Activated CD8-positive, alpha-beta memory T cell treated with anti-CD3 and anti-CD28 coated beads, Interleukin-2, amount 50 U/mL, for 24 hours (primary cell): ENCODE data around the gene RAB13.
"Not testable (repeated sequence)": the region's sequence is repeated elsewhere in the genome, so short reads cannot be mapped to it uniquely, and the experiment has no call there.

Experiments
- DNase-seq: peaks from one replicate; pipeline ENCODE4 v3.0.0-alpha.2; 2020; ENCODE audit errors: extremely low read depth

RAB13 gene

DNA sequence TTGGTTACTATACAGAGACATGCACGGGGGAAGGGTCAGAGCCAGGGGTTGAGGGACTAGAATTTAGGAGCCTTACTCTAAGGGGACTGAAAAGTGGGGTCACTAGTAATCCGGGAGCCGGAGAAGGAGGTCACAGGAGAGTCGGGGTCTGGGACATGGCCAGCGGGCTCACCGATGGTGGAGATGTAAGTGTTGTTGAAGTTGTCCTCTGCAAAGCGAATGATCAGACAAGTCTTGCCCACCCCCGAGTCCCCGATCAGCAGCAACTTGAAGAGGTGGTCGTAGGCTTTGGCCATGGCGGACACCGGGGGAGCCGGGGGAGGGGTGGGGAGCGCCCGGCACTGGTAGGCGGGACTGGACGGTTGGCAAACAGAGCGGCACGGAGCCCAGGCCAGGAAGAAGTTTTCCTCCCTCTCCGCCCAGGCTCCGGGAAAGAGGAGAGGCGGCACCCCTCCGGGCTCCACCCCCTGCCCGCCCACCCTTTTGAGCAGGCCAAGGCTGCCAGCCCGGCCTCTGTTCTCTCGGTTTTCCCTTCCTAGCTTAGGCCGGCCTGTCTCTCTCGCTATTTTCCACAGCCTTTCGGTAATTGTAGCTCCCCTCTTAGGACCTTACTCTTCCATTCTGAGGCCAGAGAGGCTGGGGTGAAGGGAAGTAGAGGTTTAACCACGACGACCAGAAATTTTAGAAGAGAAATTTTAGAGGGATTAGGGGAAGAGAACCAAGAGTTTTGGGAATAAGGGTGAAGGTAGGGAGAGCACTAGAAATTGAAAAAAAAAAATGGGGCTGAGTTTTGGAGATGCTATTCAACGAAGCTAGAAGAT lies at the start of gene RAB13:
Gene RAB13 (minus strand): TSS at position 399 of the 821 bp plus-strand sequence. CDS start 103 bp downstream, at position 296.
- DNase-seq: no peak

DNA sequence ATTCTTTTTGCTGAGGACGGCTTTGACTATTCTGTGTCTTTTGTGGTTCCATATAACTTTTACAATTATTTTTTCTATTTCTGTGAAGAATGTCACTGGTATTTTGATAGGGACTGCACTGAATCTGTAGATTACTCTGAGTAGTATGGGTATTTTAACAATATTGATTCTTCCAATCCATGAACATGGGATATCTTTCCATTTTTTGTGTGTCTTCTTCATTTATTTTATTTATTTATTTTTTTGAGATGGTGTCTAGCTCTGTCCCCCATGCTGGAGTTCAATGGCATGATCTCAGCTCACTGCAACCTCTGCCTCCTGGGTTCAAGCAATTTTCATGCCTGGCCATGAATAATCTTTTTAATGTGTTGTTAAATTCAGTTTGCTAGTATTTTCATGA lies 47.6 kb upstream of the RAB13 start:
- DNase-seq: not testable (repeated sequence)

DNA sequence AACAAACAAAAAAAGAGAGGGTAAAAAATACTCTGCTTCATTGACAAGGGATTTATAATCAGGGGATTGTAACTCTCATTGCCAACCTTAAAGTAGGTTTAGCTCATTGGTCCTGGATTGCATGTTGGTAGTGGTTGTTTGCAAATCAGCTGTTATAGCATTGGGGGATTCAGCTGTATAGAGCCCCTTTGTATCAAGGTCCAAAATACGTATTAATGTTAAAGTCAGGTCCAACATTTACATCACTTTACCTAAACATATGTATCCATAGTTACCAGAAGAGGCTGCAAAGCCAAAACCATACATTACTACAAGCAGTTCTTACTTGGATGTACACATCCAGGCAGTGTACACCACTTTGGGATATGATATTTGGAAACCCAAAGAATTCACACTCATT lies 33.8 kb upstream of the RAB13 start:
- DNase-seq: no peak

DNA sequence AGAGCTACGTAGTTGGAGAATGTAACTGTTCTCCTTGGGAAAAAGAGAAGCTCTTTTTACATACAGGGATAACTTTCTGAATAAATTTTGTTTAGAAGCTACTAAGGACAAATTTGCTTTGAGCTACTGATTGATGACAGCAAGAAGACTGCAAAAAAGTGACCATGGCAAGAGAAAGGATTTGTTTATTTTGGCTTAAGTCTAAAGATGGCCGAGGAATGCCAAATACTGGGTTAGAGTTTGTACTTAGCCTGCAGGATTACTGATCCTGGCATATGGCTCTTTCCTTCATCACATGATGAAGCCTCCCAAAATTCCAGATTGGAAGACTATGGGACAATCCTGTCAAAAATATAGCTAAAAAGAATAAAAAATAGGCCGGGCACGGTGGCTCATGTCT lies 33.1 kb upstream of the RAB13 start:
- no peak for DNase-seq

DNA sequence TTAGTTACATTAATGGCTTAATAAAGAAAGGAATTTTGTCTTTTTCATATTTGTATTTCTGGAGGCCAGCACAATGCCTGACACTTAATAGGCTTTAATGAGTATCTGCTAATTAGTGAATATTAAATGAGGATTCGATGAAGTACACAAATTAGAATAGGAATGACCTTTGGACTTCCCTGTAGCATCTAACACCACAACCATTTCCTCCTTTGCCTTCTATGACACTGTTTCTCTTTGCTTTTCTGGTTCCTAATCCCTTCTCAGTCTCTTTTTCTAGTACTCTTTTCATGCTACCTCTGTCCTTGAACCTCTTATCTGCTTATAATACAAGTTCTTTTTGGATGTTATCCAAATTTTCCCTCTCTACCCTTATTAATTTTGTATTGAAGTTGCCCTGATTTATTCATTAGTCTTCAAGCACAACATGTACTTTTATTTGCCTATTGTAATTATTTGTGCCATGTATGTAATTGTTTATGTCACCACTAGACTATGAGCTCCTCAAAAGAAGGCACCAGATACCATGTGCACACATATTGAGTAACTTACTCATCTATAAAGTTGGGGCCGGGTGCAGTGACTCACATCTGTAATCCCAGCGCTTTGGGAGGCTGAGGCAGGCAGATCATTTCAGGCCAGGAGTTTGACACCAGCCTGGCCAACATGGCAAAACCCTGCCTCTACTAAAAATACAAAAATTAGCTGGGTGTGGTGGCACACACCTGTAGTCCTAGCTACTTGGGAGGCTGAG lies 28.2 kb upstream of the RAB13 start:
- no peak for DNase-seq

DNA sequence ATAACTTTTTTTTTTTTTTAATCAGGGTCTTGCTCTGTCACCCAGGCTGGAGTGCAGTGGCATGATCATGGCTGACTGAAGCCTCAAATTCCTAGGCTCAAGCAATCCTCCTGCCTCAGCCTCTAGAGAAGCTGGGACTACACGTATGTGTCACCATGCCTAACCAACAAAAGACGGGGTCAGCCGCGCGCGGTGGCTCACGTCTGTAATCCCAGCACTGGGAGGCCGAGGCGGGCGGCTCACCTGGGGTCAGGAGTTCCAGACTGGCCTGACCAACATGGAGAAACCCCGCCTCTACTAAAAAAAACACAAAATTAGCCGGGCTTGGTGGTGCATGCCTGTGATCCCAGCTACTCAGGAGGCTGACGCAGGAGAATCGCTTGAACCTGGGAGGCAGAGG lies 26.4 kb upstream of the RAB13 start:
- not testable (repeated sequence) for DNase-seq

DNA sequence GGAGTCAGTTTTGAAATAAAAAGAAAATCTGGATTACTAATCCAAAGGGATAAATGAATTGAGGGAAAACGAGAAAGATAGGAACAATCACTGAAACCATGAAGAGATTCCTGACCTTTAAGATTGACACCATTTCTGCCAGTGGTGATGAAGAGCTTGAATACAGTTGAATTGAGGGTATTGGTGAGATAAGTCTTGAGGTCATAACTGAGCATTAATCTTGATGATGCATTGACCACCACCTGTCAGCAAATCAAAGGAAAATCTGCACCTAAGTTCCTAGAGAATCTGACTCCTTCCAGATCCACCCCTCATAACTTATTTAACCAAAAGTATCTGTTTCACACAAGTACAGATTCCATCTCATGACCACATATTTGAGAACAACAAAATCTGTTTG lies 26.0 kb upstream of the RAB13 start:
- DNase-seq: no peak

DNA sequence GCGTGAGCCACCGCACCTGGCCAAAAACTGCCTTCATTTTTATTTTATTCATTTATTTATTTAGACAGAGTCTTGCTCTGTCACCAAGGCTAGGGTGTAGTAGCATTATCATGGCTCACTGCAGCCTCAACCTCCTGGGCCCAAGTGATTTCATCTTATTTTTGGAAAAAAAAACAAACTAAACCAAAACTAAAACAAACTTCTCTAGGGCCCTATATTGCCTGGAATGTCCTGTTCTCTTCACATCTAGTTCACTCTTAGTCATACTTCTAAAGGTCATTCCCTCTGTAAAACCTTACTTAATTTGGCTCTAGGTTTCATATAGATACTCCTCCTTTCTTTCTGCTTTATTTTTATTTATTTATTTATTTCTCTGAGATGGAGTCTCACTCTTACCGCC lies 20.0 kb upstream of the RAB13 start:
- no peak for DNase-seq

DNA sequence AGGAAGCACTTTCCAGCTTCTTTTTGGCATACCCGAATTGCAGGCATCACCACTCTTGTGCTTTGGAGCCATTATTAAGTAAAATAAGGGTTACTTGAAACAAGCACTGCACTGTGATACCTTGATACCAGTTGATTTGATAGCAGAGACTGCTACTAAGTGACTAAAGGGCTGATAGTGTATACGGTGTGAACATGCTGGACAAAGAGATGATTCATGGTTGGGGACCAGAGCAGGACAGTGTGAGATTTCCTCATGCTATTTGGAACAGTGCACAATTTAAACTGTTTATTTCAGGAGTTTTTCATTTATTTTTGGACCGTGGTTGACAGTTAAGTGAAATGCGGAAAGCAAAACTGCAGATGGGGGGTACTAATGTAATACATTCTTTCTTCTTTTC lies 14.3 kb upstream of the RAB13 start:
- DNase-seq: no peak

DNA sequence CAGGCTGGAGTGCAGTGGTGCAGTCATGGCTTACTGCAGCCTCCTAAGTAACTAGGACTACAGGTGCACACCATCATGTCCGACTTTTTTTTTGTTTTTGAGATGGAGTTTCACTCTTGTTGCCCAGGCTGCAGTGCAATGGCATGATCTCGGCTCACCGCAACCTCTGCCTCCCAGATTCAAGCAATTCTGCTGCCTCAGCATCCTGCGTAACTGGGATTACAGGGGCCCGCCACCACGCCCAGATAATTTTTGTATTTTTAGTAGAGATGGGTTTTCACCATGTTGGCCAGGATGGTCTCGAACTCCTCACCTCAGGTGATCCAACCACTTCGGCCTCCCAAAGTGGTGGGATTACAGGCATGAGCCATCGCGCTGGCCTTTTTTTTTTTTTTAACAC lies 10.7 kb upstream of the RAB13 start:
- not testable (repeated sequence) for DNase-seq

DNA sequence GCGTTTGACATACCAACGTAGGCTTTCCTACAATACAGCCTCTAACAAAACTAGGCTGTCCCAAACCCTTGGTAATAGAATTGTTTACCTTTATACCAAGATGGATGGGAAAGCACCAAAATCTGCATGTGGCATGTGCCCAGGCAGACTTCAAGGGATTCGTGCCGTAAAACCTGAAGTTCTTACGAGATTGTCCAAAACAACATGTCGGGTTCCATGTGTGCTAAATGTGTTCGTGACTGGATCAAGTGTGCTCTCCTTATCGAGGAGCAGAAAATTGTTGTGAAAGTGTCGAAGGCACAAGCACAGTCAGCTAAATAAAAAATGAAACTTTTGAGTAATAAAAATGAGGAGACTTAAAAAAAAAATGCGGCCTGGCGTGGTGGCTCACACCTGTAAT lies 9.5 kb upstream of the RAB13 start:
- no peak for DNase-seq

DNA sequence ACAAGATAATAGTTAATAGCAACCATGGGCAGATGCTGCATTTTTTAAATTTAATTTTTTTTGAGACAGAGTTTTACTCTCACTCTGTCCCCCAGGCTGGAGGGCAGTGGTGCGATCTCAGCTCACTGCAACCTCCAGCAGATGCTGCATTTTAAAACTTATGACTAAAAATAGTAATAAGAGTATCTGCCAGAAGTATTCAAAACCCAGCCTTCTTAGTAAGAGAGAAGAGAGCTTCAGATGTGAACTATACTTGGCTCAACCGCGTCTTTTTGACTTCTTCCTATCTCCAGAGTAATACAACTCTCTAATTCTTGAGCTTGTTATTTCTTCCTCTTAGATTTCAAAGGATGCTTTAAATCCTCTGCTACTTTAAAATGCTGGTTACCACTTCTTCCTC lies 9.1 kb upstream of the RAB13 start:
- no peak for DNase-seq

DNA sequence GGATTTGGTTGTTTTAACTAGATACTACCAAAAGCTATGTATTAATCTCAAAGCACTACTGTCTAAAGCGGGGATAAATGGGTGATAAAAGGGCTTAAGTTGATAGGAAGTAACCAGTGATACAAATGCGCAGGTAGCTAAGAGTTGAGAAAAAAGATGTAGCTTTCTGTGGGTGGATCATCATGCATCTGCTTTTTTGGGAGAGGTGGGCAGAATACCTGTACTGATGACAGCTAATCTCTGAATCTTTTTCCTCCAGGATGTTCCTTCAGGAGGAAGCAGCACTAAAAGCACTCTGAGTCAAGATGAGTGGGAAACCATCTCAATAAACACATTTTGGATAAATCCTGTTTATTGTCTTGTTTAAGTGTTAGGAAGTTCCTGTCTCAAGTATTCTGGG lies 5.7 kb upstream of the RAB13 start:
- no peak for DNase-seq

DNA sequence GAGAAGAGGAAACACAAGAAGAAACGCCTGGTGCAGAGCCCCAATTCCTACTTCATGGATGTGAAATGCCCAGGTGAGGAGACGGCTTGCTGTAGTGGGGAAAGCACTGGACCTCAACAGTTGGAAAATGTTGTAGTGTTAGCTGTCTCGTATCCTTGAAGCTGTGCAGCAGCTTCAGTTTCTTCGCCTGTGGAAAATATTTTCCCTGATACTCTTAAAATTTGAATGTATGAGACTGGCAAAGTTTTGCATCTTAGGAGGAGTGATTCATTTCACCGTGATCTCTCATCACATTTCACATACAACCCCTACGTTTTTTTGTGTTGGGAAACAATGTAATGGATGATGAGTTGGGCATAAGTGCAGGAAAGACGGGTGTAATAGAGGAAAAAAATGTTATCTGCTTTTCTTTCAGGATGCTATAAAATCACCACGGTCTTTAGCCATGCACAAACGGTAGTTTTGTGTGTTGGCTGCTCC lies 5.1 kb upstream of the RAB13 start:
- DNase-seq: no peak

DNA sequence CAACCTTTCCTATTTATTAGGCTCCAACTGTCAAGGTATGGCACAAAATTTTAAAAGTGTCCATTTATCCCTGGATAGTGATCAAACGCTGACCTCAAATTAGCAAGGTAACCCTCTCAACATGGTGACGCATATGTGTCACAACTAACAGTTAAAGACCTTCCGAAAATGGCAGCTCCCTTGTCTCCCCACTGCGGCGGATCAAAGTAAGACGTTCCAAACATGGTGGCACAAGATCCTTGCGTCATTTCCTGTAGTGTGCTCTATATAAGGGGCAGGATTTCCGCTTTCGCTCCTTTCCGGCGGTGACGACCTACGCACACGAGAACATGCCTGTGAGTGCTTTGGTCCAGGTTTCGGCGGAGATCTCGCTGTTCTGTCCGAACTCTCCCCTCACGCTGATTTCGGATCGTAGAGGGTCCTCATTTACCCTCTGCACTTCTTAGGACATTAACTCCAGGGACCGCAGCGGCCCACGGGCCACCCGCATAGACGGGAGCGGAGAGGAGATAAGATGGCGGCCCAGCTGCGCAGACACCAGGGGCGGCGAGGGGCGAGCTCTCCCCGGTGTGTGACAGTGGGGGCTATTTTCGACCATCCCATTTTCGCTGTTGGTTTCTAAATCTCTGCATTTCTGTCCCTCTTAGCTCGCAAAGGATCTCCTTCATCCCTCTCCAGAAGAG lies 4.5 kb upstream of the RAB13 start, which contains the start of gene RPS27:
Gene RPS27 (plus strand): TSS at position 295 of the 683 bp plus-strand sequence. CDS start 35 bp downstream, at position 330.
- peak; percentile 66 for DNase-seq

DNA sequence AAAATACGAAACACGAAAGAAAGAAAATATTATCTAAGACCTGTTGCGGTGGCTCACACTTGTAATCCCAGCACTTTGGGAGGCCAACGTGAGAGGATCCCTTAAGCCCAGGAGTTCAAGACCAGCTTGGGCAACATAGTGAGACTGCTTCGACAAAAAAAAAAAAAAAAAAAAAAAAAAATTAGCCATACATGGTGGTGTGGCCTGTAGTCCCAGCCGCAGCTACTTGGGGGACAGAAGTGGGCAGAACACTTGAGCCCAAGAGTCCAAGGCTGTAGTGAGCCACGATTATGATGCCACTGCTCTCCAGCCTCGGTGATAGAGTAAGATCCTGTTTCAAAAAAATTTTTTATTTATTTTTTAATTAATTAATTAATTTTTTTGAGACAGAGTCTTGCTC lies 1.5 kb upstream of the RAB13 start:
- DNase-seq: no peak

DNA sequence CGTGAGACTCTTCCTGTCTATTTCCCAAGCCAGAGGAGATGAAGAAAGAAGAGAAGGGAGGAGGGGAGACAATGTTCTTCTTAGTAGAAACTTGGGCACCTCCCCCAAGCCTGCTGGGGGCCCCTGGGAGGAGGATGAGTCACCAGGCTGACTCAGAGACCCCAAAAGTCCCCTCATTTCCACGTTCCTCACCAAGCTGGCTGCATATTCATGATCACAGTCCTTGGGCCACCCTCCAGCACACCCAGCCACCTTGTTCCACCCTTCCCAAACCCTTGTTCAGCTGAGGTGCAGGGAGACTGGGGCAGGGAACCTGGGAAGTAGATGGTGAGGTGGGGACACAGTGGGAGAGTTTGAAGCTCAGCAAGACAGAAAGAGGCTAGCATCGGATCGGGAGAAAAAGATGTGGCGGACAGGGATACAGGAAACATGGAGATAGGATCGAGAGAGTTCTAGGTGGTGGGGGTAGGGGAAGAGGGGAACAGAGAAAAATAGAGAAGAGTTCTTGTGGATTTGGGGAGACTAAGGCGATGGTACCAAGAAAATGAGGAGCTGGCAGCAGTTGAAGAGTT lies 712 bp downstream of the RAB13 start:
- no peak for DNase-seq

DNA sequence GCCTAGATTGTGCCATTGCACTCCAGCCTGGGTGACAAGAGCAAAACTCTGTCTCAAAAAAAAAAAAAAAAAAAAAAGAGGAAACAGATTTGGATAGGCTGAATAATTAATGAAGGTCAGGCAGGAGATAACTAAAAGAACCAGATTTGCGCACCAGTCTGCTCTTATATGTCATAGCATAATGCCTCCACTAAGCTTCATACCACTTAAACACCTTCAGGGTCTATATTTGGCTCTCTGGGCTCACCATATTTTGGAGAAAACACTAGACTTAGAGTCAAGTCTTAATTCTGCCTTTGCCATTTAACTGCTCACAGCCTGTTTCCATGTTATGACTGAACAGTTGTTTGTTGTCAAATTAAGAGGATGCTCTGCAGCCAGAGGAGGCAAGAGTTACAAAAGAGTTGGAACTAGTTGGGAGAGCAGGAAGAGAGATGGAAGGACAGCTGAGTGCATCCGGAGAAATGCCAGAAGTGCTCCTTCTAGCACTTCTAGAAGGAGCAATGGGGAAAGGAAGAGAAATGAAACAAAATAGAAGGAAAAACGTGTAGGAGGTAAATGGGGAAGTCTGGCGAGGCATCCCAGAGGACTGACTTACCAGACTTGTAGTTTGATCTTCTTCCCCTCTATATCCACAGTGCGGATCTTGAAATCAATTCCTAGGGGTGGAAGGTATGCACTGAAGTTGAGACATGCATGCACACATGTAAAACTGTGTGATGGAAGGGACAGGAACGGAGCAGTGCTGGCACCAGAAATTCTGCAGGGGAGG lies 1.8 kb downstream of the RAB13 start:
- DNase-seq: no peak

DNA sequence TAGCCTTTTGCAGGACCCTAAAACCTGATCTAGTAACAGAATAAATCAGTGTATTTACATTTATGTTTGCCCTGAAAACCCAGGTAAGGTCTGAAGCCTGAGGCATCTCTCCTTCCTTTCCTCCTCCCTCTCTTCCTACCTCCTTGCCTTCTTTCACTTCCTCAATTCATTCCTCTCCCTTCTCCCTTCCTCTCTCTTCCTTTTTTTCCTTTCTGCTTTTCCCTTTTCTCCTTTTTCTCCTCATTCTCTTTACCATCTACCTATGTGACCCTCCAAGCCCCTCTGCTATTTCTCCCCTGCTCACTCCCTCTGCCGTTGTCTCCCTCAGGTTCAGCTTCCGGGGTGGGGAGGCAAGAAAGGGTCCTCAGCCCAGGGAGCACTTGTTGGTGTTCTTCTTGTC lies 4.4 kb downstream of the RAB13 start:
- not testable (repeated sequence) for DNase-seq

DNA sequence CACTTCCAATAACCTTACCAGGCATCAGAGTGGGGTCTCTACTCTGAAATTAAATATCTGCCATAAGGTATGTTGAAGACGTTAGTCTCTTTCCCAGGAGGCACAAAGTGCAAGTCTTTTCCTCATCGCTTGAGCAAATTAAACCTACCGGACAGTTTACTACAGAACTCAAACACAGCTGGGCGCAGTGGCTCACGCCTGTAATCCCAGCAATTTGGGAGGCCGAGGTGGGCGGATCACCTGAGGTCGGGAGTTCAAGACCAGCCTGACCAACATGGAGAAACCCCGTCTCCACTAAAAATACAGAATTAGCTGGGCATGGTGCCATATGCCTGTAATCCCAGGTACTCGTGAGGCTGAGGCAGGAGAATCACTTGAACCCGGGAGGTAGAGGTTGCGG lies 7.0 kb downstream of the RAB13 start:
- DNase-seq: not testable (repeated sequence)

DNA sequence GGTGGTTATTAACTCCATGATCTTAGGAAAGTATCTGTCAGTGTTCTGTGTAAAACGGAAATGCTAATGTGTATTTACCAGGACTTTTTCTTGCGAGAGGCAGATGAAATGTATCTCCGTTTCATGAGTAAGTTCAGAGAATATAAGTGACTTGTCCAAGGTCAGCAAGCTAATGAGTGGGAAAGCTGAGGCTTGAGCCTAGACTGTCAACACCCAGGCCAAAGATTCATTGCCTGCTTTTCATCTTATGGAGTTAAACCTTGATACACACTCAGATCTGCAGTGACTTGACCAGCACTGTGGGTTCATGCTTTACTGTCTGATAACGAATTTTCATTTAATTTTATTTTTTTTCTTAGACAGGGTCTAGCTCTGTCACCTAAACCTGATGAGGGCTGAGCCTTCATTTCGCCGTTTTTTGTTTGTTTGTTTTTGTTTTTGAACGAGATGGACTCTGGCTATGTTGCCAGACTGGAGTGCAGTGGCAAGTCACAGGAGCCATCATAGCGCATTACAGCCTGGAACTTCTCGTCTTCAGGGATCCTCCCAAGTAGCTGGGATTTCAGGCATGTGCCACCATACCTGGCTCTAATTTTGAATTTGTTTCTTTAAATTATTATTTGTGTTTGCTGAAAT lies 7.7 kb downstream of the RAB13 start:
- no peak for DNase-seq
